Mucosa of descending colon (tissue), 3 donors: ENCODE data around the gene RNU6-9. TPM values are rescaled to one million over a fixed set of nuclear protein-coding genes. Genes with fewer than 3 reads are reported as not detected.

ENCODE experiments used
- ATAC-seq: fragments of 200-7000 bp; cut with Tn5 transposase; one replicate; pipeline ENCODE4 v1.9.1; 2020; ENCODE audit warnings: mild to moderate bottlenecking, moderate library complexity
- DNase-seq, 3 donors: peaks; one replicate each; pipeline ENCODE4 v3.0.0-alpha.2; 2020
- H3K36me3 ChIP-seq: fragments of 200-600 bp; one replicate; pipeline ENCODE4 v1.8.0; 2021; ENCODE audit warnings: low read depth, mild to moderate bottlenecking
- H3K4me1 ChIP-seq: fragments of 200-600 bp; one replicate; pipeline ENCODE4 v1.8.0; 2021; ENCODE audit warnings: low read depth, mild to moderate bottlenecking
- H3K4me3 ChIP-seq: fragments of 200-600 bp; one replicate; pipeline ENCODE4 v1.8.0; 2021; ENCODE audit warnings: mild to moderate bottlenecking
- H3K9me3 ChIP-seq: fragments of 200-600 bp; one replicate; pipeline ENCODE4 v1.8.0; 2021; ENCODE audit warnings: mild to moderate bottlenecking
- CTCF ChIP-seq: fragments of 200-600 bp; IDR thresholded peaks from one replicate; pipeline ENCODE4 v1.8.0; 2022; ENCODE audit warnings: antibody characterized with exemption, mild to moderate bottlenecking
- intact Hi-C, 2 donors: fragments of 100-400 bp; cut with DNase I in 1 of 2; cut with micrococcal nuclease in 1 of 2; formaldehyde crosslinking; loops; one replicate each; pipeline versions ENCODE4 v1.11.0 to v1.11.1; 2022; cut with DNase I, micrococcal nuclease
- total RNA-seq, 3 donors: library from RNA; stranded (reverse); fragmentation: NEBNext Ultra II Directional in 2 of 3; extraction: Animal tissue kit (Norgen Biotek cat#: 25700) in 2 of 3; gene quantifications; one replicate each; pipeline versions ENCODE4 v1.2.1 to v1.2.4, GENCODE V29; 2021 to 2023
- donor health status: DM: no; HTN: no; CAD: no; lungs with moderate emphysema.
- donor health status: DM: no; HTN: no; CAD: no.
- donor health status: DM: no; HTN: yes; CAD: no.

The RNU6-9 gene
- total RNA-seq, 3 donors from 2014 or later, result not detected

GRCh38 chr19:939439-939838 lies 46.2 kb downstream of the RNU6-9 start:
- ATAC-seq (no peak), DNase-seq (no peak)
- intact Hi-C loops, result no loop called here
- no peak overlapping the region for H3K4me3 ChIP-seq
- no peaks in the 10 kb centered on the region for H3K9me3 ChIP-seq
- H3K36me3 ChIP-seq, result no peaks in the 10 kb centered on the region
- TF ChIP-seq CTCF, result no peak
- peaks cover 27% of the 10 kb centered on the region for H3K4me1 ChIP-seq

GRCh38 chr19:939922-940321 lies 46.6 kb downstream of the RNU6-9 start:
- DNase-seq (no peak), ATAC-seq (no peak)
- Histone ChIP-seq H3K4me1 (peaks cover 26% of the 10 kb centered on the region), H3K36me3 (no peaks in the 10 kb centered on the region), H3K4me3 (no peak overlapping the region), H3K9me3 (no peaks in the 10 kb centered on the region)
- no peak for TF ChIP-seq CTCF
- intact Hi-C loops, result no loop called here

GRCh38 chr19:940591-941291 lies 47.5 kb downstream of the RNU6-9 start:
- no peaks in the 10 kb centered on the region for H3K9me3 ChIP-seq
- DNase-seq (peak; percentile 83 to 88 (median 86)), ATAC-seq (peak; percentile 88)
- H3K4me3 ChIP-seq, result no peak overlapping the region
- intact Hi-C loops, result no loop called here
- peaks cover 24% of the 10 kb centered on the region for H3K4me1 ChIP-seq
- H3K36me3 ChIP-seq, result no peaks in the 10 kb centered on the region
- TF ChIP-seq CTCF, result no peak

- TF ChIP-seq CTCF, result no peak
- Histone ChIP-seq H3K9me3 (no peaks in the 10 kb centered on the region), H3K4me1 (peaks cover 24% of the 10 kb centered on the region), H3K36me3 (no peaks in the 10 kb centered on the region), H3K4me3 (no peak overlapping the region)
- ATAC-seq, result no peak
- intact Hi-C loops, result no loop called here
- DNase-seq, result no peak
These were observed 48.2 kb downstream of the RNU6-9 start for GRCh38 chr19:941292-942132.

- no peak for ATAC-seq
- Histone ChIP-seq H3K4me3 (no peak overlapping the region), H3K36me3 (no peaks in the 10 kb centered on the region), H3K4me1 (peaks cover 24% of the 10 kb centered on the region), H3K9me3 (no peaks in the 10 kb centered on the region)
- peak in 1 of 3 donors; percentile 52 for DNase-seq
- intact Hi-C loops, result no loop called here
- no peak for TF ChIP-seq CTCF
These were observed 48.9 kb downstream of the RNU6-9 start for GRCh38 chr19:942133-942645.

Other genes starting within 250 kb of the RNU6-9 start
- 10 to 100 TPM; 47.5 to 69.1 (median 62.0) TPM for gene RNF126, start 230.3 kb upstream of the RNU6-9 start, total RNA-seq
- gene FSTL3, start 217.1 kb upstream of the RNU6-9 start, total RNA-seq, result 10 to 100 TPM in 2 of 3 donors, 1 to 10 TPM in 1; 2.6 to 25.0 (median 12.8) TPM
- not detected for gene PRSS57, start 198.0 kb upstream of the RNU6-9 start, total RNA-seq
- gene PALM, start 184.5 kb upstream of the RNU6-9 start, total RNA-seq, result 10 to 100 TPM in 2 of 3 donors, 1 to 10 TPM in 1; 8.1 to 58.4 (median 13.0) TPM
- gene MISP, start 142.4 kb upstream of the RNU6-9 start, total RNA-seq, result 100 to 1,000 TPM; 184 to 443 (median 361) TPM
- 100 to 1,000 TPM; 204 to 305 (median 281) TPM for gene PTBP1, start 96.0 kb upstream of the RNU6-9 start, total RNA-seq
- gene PLPPR3, start 71.5 kb upstream of the RNU6-9 start, total RNA-seq, result under 1 TPM in 1 of 3 donors, not detected in 2; 0.19 TPM
- under 1 TPM in 1 of 3 donors, not detected in 2; 0.25 TPM for gene AZU1, start 65.6 kb upstream of the RNU6-9 start, total RNA-seq
- not detected for gene PRTN3, start 52.5 kb upstream of the RNU6-9 start, total RNA-seq
- gene ELANE, start 41.2 kb upstream of the RNU6-9 start, total RNA-seq, result 1 to 10 TPM in 1 of 3 donors, under 1 TPM in 2; 0.43 to 1.2 (median 0.77) TPM
- 100 to 1,000 TPM in 2 of 3 donors, 10 to 100 TPM in 1; 43.1 to 209 (median 110) TPM for gene CFD, start 33.8 kb upstream of the RNU6-9 start, total RNA-seq
- gene MED16, start 297 bp upstream of the RNU6-9 start, total RNA-seq, result 10 to 100 TPM; 53.4 to 77.4 (median 61.4) TPM
- 10 to 100 TPM; 52.6 to 62.6 (median 54.8) TPM for gene R3HDM4, start 19.7 kb downstream of the RNU6-9 start, total RNA-seq
- gene KISS1R, start 23.8 kb downstream of the RNU6-9 start, total RNA-seq, result not detected
- 10 to 100 TPM; 10.1 to 16.0 (median 14.5) TPM for gene ARID3A, start 32.6 kb downstream of the RNU6-9 start, total RNA-seq
- 10 to 100 TPM; 23.8 to 42.0 (median 33.0) TPM for gene WDR18, start 90.9 kb downstream of the RNU6-9 start, total RNA-seq
- not detected for gene GRIN3B, start 106.9 kb downstream of the RNU6-9 start, total RNA-seq
- gene TMEM259, start 127.6 kb downstream of the RNU6-9 start, total RNA-seq, result 100 to 1,000 TPM; 185 to 199 (median 190) TPM
- not detected for gene RNU6-2, start 128.0 kb downstream of the RNU6-9 start, total RNA-seq
- 10 to 100 TPM; 65.0 to 88.8 (median 84.7) TPM for gene CNN2, start 133.1 kb downstream of the RNU6-9 start, total RNA-seq
- gene ABCA7, start 146.6 kb downstream of the RNU6-9 start, total RNA-seq, result 10 to 100 TPM; 23.5 to 25.6 (median 25.6) TPM
- gene ARHGAP45, start 173.7 kb downstream of the RNU6-9 start, total RNA-seq, result 10 to 100 TPM; 33.9 to 64.3 (median 58.8) TPM
- gene POLR2E, start 201.9 kb downstream of the RNU6-9 start, total RNA-seq, result 100 to 1,000 TPM; 108 to 138 (median 133) TPM
- gene GPX4, start 210.5 kb downstream of the RNU6-9 start, total RNA-seq, result 100 to 1,000 TPM; 126 to 187 (median 144) TPM